ENCODE data around the gene MAP4K4.

DNA sequence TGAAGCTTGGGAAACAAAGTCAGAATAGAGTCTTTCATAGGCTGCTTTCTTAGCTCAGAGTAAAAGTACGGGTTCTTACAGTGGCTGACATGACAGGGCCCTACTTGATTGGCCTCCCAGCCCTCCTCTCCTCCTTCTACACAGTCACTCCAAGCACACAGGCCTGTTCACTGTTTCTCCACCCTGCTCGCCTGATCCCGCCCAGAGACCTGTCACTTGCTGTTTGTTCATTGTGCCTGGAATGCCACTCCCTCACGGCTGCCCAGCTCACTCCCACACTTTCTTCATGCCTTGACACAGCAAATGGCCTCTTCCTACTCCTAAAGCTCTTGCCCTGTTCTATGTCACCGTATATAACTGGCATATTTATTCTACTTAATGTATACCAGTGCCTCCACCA is 104.8 kb downstream of the MAP4K4 start:
- no peak for TF ChIP-seq EZH2 (IDR thresholded peaks at IDR 0.05; ENCODE audit: low read length, unreplicated experiment)
- TF ChIP-seq, protein P1, sequence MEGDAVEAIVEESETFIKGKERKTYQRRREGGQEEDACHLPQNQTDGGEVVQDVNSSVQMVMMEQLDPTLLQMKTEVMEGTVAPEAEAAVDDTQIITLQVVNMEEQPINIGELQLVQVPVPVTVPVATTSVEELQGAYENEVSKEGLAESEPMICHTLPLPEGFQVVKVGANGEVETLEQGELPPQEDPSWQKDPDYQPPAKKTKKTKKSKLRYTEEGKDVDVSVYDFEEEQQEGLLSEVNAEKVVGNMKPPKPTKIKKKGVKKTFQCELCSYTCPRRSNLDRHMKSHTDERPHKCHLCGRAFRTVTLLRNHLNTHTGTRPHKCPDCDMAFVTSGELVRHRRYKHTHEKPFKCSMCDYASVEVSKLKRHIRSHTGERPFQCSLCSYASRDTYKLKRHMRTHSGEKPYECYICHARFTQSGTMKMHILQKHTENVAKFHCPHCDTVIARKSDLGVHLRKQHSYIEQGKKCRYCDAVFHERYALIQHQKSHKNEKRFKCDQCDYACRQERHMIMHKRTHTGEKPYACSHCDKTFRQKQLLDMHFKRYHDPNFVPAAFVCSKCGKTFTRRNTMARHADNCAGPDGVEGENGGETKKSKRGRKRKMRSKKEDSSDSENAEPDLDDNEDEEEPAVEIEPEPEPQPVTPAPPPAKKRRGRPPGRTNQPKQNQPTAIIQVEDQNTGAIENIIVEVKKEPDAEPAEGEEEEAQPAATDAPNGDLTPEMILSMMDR (conservative IDR thresholded peaks at IDR 0.05; ENCODE audit: low read depth, low read length) = no peak

All from PC-3 (cell line).